HS-27A (cell line): Measurements from ENCODE around the gene CD22.
"Not testable (repeated sequence)": the region's sequence is repeated elsewhere in the genome, so short reads cannot be mapped to it uniquely, and the experiment has no call there.

Experiments
- DNase-seq: peaks from one replicate; pipeline ENCODE4 v3.0.0-alpha.2; 2012; ENCODE audit warnings: low read depth, missing footprints

Gene CD22

GRCh38 chr19:35359395-35359794 is 30.4 kb downstream of the CD22 start:
- DNase-seq, result not testable (repeated sequence)

- DNase-seq, result not testable (repeated sequence)
Measured at GRCh38 chr19:35360081-35360480, 31.1 kb downstream of the CD22 start.

GRCh38 chr19:35360880-35361420 is 32.0 kb downstream of the CD22 start:
- DNase-seq, result no peak

DNA sequence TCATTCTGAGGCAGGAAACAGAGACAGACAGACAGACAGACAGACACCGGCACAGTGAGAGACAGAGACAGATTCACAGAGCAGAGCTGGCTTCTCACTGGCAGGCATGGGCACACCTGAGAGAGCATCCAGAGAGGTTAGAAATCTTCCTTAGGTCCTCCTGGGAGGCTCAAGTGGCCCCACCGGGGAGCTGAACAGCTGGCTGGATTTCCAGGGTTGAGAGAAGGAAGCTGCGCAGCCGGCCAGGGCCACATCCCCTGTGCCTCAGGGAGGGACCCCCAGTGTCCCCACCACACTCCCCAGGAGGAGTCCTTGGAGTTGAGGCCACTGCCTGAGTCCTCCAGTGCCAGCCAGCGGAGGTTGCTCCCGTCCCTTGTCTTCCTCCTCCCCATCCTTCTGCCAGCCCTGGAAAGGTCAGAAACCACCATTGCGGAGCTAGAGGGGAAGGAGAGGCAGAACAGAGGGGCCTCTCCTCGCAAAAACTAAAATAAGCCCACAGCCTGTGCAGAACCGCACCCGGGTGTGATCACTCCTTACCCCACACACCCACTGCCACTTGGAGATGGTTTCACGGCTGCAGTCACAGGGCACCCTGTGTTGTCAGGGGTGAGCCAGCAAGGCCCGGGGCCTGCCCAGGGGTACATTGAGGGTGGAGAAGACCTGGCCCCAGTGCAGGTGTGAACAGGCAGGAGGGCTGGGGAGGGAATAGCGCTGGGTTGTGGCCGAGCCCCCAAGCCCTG is 33.4 kb downstream of the CD22 start:
- DNase-seq, result no peak

DNA sequence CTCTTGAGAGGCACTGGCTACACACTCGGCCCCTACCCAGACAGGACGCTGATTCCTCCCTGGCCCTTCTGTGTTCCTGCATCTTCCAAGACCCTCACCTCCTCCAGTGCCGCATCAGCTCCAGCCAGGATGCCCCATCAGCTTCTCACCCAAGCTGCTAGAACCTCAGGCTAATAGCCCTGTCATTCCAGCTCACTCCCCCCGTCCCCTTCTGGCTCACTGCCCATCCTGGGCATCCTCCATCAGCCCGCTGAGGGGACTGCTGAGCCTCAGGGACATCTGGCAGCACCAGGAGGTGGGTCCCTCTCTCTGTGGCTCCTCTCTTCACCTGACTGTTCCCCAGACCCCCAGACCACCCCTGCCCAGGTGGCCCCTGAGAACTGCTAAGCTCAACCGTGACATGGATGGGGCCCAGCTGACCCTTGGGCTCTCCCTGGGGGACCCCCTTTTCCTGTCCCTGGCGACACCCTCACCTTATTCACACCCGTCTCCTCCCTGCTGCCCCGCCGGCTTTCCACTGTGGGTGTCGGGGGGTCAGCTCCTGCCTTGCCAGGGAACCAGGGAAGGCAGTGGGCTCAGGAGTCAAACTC is 34.1 kb downstream of the CD22 start:
- DNase-seq, result no peak

- DNase-seq, result no peak
Measured at GRCh38 chr19:35363711-35364425, 34.9 kb downstream of the CD22 start.

- no peak for DNase-seq
Measured at GRCh38 chr19:35365303-35365702, 36.3 kb downstream of the CD22 start.

GRCh38 chr19:35368378-35368777 is 39.4 kb downstream of the CD22 start:
- no peak for DNase-seq

DNA sequence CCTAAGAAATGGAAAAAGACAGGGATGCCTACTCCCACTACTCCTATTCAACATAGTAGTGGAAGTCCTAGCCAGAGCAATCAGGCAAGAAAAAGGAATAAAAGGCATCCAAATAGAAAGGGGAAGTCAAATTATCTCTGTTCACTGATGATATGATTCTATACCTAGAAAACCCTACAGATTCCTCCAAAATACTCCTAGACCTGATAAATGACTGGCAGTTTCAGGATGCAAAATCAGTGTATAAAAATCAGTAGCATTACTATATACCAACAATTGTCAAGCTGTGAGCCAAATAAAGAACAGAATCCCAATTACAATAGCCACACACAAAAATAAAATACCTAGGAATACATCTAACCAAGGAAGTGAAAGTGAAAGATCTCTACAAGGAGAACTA is 40.5 kb downstream of the CD22 start:
- DNase-seq, result no peak

DNA sequence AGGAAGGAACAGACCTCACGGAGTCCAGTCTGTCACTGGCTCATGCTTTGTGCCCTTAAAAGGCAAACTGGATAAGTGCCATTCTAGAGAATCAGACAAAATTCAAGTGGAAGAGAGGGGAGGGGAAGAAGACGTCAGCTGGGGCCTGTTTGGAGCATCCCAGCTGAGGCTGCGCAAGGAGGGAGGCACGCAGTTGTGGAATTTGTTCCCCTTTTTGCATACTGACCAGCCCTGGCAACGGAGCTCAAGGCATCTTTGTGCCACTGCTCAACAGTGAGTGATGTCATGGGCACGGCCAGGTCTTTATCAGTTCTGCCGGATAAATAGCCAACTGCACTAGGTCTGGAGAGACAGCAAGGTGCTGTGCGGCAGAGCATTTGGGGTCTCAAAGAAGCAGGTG is 41.7 kb downstream of the CD22 start, which contains the start of gene GPR42:
Gene GPR42, plus strand, starts transcription at position 347 of the 400 bp plus-strand sequence. CDS start 292 bp downstream, outside the sequence.
- no peak for DNase-seq

DNA sequence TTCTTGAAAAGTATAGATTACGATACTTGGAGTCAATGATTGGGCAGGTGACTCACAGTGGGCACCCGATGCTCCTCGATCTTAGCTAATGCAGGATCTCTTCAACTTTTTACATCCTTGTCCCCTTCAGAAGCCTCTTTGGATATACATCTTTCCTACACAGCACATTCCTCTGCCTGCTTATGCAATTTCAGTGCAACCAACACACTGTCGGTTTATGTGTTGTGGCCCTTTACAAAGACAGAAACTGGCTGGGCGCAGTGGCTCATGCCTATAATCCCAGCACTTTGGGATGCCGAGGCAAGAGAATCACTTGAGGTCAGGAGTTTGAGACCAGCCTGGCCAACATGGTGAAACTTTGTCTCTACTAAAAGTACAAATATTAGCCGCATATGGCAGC is 44.5 kb downstream of the CD22 start:
- DNase-seq, result no peak

GRCh38 chr19:35374031-35374430 is 45.0 kb downstream of the CD22 start:
- DNase-seq, result not testable (repeated sequence)

GRCh38 chr19:35375505-35376307 is 46.7 kb downstream of the CD22 start:
- DNase-seq, result no peak

DNA sequence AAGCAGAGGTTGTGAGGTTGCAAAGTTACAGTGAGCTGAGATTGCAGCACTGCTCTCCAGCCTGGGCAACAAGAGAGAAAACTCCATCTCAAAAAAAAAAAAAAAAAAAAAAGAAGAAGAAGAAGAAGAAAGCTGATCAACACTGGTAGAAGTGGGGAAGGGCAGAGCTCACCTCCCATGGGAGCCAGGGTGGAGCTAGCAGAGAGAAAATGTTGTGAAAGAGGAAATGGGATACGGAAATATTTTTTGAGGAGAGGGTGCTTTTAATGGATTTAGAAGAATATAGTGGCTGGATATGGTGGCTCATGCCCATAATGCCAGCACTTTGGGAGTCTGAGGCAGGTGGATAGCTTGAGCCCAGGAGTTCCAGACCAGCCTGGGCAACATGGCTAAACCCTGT is 48.7 kb downstream of the CD22 start:
- no peak for DNase-seq

DNA sequence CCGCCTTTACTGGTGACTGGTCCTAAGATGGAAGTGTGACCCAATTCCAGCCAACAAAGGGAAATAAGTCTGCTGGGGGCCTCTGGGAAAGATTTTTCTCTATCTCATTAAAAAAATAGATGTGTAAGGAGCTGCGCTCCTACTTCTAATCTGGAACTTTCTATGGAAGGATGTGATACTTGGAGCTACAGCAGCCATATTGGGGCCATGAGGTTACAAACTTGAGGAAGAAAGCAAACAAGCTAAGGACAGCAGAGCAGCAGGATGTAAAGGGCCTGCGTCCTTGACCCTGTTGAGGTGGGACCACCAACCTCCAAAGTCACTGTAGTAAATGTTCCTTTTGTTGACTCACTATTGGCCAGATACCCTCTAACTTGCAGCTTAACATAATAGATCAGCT is 49.4 kb downstream of the CD22 start:
- DNase-seq, result no peak

GRCh38 chr19:35379545-35379944 is 50.6 kb downstream of the CD22 start:
- DNase-seq, result not testable (repeated sequence)

GRCh38 chr19:35379992-35380391 is 51.0 kb downstream of the CD22 start:
- DNase-seq, result no peak

GRCh38 chr19:35380450-35381124 is 51.6 kb downstream of the CD22 start:
- DNase-seq, result no peak

DNA sequence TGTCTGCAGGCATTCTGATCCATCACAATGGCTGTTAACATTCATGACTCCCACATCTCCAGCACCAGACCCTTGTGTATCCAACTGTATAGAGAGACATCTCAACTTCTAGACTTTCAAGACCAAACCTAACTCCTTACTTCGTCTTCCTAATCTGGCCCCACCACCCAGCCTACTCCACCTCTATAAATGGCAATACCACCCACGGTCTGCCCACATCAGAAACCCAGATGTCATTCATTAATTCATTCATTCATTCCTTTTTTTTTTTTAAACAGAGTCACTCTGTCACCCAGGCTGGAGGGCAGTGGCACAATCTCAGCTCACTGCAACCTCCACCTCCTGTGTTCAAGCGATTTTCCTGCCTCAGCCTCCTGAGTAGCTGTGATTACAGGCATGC is 52.3 kb downstream of the CD22 start:
- DNase-seq, result no peak

DNA sequence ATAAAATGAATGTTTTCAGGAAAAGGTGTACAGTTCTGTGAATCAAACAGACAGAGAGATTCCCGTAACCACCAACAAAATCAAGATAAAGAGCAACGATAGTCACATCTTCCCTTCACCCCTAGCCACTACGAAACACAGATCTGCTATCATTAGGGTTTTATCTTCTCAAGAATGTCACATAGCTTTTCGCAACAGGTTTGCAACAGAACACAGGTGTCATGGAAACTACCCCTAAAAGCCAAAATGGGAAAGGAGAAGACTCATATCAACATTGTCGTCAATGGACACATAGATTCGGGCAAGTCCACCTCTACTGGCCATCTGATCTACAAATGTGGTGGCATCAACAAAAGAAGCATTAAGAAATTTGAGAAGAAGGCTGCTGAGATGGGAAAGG is 52.9 kb downstream of the CD22 start:
- no peak for DNase-seq

GRCh38 chr19:35383536-35383935 is 54.5 kb downstream of the CD22 start:
- DNase-seq, result no peak
